LoVo (cell line): ENCODE data around the gene THSD7B.
"Not testable (repeated sequence)": the region's sequence is repeated elsewhere in the genome, so short reads cannot be mapped to it uniquely, and the experiment has no call there.

Source experiments
- DNase-seq: peaks from one replicate; pipeline ENCODE4 v3.0.0-alpha.2; 2016; ENCODE audit warnings: low spot score

Gene THSD7B

DNA sequence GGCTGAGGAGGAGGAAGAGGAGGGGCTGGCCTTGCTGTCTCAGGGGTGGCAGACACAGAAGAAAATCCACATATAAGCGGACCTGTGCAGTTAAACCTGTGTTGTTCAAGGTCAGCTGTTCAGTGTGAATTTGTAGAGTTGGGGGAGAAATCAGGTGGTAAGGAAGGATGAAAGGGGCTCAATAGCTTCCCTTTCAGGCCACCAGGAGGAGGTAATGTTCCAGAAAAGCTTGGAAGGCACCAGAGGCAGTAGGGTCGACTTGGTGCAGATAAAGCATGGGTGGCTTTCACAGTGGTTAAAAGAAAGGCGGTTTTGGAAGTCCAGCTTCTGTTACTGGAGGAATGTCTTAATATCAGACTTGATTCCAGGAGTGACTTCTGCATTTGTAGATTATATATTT is 167.4 kb downstream of the THSD7B start:
- no peak for DNase-seq

DNA sequence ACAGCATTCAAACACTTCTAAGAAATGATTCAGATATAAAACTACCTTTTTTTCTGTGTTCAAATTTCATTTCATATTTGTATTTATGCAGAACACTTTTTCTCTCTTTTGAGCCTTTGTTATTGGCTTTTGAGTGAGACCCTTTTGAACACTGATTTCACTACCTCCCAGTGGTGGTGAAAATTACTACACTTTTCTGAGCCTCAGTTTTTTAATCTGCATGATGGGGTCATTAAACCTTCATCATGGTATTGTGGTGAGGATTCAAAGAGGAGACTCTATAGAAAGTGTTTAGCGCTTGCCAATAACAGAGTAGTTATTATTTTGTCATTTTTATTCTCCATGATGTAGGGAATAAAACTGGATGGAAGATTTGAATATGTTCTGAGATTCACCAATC is 169.8 kb downstream of the THSD7B start:
- no peak for DNase-seq

DNA sequence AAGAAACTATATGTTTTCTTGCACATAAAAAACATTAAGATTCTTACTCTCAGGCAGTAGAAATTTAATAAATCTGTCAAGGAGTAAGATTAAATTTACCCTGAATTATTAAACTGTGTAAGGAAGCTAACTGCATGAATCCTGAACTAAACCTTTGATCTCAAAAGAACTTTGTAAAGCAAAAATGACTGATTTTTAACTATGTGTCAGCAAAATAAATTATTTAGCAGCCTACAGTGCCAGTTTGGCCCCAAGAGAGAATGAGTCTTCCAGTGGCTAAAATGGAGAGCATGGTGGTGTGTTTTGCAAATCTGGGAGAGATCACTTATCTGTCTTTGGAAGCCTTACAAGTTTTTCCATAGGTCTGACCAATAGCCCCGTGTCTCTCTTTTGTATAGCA is 190.7 kb downstream of the THSD7B start:
- no peak for DNase-seq

DNA sequence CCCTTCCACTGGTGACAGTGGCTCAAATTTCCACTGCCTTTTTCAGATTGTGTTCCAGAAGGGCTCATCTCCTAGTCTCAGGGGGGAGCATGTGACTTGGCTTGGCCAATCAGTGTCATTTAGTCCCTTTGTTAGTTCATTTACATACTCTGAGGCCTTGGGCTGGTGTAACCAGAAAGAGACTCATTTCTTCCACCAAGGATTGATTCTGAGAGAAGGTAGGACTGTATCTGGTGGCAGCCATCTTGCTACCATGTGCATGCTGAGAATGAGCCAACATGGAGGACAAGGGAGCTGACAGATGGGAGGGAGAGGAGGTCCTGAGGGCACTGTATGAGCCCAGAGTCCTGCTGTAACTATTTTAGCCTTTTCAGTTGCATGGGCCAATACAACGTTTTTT is 191.7 kb downstream of the THSD7B start:
- no peak for DNase-seq

DNA sequence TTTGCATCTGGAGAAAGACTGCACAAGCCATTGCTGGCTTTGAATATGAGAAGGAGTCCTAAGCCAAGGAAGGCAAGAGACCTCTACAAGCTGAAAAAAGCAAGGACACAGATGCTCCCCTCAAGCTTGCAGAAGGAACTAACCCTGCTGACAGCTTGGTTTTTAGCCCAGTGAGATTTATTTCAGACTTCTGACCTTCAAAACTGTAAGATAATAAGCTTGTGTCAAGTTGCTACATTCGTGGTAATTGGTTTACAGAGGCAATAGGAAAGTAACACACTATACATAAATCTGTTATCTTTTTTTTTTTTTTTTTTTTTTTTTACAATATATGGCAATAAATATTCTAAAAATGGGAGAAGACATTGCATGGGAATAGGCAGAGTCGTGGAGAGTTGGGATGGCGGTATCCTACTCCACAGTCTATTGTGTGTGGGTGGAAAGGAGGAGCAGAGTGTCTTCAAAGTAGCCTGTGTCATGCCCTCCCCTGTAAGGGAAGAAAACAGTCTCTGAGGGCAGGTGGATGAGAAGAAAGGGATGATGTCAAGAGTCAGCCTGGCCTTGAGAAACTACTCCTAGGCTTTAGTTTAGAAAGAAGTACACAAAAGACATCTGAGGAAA is 196.9 kb downstream of the THSD7B start:
- DNase-seq, result no peak

DNA sequence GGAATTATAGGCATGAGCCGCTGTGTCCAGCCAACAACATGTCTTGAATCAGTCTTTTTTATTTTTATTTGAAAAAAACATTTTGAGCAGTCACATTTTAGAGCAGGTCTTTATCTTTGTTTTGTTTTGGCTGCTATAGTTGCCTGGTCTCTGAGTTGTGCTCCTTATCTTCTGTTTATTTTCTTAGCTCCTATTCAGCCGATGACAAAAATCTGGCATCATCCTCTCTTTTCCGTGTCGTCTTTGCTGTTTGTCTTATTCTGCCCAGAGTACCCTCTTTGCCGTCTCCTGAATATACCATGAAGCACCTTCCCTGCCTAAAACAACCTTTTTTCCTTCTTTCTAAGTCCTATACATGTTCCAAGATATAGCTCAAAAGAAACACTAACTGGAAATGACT is 201.1 kb downstream of the THSD7B start:
- no peak for DNase-seq

DNA sequence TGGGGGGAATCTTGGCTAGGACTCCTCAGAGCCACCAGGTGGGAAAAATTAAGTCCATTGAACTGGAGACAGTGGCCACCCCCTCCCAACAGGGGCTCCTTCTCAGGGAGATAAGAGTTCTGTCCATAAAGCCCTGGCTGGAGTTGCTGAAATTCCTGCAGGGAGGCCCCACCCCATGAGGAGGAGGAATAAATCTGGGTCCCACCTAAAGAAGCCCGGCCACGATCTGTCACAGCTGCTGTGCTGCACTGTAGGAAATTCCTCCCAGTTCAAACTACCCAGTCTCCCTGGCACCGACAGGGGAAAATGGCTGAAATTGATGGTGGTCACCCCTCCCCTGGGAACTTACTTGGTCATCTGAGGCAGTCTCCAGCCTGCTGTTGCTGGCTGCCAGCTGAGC is 215.0 kb downstream of the THSD7B start:
- no peak for DNase-seq

DNA sequence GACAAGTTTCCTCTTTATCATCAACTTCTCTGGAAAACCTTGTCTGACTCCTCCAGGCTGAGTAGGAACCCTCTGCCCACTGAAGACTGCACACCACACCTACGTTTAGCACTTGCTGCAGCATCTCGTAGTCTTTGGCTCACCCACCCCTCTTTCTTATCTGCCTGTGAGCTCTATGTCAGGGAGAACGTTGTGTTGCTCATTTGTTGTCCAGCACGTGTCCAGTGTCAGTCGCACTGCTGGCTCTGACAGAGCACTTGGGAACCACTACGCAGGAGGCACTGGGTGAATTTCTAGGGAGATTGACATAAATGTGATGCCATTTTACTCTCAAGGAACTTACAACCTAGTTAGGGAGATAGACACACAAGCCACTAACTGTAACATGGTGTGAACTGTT is 216.3 kb downstream of the THSD7B start:
- DNase-seq, result not testable (repeated sequence)

DNA sequence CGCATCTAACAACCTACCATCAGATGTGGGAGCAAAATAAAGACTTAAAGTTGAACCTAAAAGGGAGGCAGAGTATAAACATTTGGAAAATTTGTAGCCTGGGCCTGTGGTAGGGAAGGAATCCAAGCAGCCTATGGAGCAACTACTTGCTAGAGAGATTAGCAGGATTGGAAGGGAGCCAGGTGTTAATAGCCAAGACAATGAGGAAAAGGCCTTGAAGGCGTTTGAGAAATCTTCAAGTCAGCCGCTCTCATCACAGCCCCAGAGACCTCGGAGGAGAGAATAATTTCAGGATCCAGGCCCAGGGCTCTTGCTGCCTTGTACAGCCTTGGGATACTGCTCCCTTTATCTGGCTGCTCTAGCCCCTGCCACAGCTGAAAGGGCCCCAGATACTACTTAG is 219.7 kb downstream of the THSD7B start:
- DNase-seq, result no peak

DNA sequence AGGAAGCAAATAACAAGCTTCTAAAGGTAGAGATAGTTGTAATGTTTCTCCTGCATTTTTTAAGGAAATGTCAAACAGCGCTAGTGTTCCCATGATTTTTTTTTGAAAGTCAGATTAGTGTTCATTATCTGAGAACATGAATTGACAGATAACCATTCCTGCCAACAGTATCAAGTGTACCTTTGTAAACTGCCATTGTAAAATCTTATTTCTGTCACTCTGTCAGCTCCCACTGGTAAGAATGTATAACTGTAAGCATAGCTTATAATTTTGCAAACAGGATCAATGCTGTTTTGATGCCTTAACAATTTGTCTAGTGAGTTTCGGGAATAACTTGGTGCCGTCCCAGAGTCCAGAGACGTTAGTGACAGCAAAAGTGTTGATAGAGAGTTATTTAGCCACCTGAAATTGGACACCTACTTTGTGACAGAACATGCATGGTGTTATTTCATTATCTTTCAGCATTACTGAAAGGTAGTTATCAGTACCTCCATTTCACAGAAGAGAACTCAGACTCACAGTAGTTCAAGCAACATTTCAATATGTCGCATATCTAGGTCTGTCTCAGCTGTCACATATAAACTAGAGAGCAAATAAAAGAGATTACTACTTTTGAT is 221.4 kb downstream of the THSD7B start:
- DNase-seq, result no peak

DNA sequence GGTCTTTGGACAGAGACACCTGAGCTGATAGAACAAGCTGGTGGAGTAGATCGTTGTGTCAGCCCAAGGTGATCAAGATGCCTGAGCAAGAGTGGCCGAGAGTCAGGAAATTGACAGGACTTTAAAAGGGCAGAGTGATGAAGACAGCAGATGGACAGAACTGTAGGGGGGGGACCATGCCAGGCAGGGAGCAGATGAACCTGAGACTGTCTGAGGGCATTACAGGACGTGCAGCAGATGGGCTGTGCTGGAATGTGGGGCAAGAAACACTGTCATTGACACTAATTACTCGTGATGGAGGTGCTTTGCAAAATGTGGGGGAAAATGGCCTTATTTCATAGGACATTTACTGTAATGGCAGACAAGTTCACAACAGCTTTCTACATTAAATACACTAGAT is 225.0 kb downstream of the THSD7B start:
- no peak for DNase-seq

DNA sequence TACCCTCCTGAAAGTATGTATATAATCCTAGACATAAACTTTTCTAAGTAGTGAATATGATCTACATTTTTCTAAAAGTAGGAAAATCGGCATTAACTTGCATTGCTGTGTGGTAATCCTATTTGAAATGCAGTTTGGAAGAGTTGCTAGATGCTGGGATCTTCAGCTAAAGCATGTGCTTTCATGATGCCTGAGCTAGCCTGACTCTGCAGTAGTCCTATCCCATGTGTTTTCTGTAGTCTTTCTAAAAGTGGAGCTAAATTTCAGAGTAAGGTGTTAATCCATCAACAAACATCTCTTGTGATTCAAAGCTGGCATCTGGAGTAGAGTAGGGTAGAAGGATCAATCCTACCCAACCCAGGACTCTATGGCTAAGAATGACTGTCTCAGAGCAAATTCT is 229.4 kb downstream of the THSD7B start:
- no peak for DNase-seq

DNA sequence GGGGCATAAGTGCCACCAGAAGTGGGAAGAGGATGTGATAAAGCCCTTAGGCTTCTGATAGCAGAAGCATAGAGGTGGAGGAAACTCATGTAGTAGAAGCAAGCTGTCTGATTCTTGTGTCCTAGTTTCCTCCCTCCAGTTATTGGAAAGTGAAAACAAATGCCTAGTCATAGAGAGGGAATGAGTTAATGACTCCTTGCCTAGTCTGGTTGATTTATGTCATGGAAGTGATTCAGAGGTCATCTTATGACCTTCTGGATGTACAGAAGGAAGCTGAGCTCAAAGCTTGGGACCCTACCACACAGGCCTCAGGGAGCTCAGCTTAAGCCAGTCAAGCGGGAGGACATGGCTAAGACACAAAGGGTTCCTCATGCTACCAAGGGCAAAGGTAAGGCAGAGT is 232.2 kb downstream of the THSD7B start:
- no peak for DNase-seq

DNA sequence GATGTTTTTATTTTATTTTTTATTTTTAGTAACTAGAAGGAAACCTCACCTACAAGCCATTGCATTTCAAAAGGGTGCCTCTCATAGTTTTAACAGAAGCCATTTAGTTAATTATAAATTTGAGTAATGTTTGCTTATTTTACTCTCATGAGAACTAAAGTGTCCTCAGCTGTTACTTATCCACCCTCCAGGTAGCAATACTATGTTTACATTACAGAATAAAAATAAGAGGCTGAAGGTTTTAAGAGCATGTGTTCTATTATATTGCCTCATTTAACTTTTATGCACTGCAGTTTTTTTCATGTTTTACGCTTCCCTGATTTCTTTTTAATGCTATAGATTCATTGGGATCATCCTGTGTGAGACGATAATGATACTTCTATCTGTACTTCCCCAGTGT is 235.5 kb downstream of the THSD7B start:
- no peak for DNase-seq

DNA sequence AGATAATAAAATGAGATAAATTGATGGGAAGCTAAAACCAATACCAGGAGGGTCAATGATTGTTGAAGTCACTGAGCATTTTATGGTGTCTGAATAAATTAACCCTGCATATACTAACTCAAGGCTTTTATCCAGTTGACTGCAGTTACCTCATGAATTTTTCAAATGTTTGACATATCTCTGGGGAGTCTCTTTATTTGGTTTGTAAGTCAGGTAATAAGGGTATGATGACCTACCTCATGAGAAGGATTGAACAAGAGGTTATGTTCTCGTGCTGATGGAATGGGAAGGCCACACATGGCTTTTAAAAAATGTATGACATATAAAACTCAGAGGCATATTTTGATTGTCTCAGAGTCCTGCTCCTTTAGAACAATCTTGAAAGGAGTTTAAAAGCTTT is 237.6 kb downstream of the THSD7B start:
- DNase-seq, result no peak

DNA sequence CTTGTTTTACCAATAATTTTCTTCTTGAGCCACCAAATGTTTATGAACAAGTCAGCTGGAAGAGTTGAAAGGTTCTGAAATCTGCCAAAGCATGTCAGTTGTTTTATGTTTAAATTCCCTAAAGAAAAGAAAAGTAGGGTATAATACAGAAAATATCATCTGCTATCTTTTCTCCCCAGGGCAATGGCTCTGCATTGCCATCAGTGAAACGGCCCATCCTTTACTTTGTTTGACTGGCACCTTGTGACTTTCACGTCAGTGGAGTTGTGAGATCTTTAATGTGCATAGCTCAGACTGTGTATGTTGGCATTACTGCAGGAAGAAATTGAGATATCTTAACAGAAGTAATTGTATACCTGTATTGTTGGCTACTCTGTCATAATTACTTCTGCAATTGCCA is 239.9 kb downstream of the THSD7B start:
- DNase-seq, result no peak

DNA sequence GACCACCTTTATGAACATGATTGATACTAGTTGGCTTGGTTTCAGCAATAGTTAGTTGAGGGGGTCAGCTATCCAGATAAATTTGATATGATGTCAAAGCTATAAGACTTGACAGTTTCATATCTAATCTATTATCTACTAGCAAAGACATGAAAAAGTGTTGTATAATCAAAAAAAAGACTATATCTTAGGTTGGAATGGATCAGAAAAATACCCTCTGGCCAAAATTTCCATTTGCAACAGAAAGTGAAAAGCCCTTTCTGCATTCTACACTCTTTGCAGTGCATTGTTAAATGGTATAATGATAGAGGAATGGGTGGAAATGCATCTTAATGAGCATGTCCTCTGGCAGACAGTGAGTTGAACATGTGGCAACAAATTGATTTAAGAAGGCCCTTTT is 242.6 kb downstream of the THSD7B start:
- no peak for DNase-seq

DNA sequence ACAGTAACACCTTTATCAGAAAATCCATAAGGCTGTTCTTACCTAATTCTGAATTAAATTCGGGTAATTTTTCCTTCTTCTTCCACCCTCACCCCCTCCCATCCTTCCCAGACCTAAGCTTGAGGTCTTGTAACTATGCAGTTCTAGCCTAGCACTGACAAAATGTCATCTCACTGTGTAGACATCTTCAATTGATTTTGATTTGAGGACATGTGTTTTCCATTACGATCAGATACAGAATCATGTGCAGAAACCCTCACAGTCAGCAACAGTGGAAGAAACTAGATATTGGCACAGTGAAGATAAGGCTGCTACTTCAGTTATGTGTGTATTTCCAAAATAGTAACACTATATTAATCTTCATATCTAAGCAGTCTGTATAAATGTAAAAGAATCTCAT is 244.6 kb downstream of the THSD7B start:
- no peak for DNase-seq

DNA sequence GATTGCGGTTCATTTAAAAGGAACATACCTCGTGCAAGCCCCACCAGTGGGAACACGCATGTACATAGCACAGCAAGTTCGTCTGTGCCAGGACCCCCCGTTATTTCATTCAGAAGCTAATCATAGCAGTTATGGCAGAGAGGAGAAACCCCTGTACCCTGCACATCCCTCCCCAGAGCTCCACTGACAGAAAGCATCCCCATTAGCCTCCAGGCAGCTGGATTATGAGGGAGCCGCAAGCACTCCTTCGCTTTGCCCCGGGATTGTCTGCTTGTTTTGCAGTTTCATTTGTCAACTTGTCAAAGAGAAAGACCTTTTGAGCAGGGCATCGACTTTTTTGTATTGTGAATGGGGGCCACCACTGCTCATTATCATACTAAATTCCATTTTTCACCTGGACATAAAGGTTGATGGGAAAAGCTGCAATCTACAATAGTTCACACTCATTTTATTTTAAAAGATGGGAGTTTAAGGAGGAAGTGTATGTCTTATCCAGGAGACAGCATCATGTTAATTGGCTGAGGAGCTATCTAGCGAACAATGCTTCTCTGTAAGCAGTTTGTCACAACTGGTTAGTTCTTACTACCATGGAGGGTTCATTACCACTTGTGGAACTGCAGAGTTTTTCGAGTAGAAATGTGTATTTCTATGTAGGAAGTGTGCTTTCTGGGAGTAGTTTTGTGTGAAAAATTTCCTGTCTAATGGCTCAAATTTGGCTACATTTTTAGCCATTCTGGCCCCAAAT is 255.3 kb downstream of the THSD7B start:
- DNase-seq, result no peak

DNA sequence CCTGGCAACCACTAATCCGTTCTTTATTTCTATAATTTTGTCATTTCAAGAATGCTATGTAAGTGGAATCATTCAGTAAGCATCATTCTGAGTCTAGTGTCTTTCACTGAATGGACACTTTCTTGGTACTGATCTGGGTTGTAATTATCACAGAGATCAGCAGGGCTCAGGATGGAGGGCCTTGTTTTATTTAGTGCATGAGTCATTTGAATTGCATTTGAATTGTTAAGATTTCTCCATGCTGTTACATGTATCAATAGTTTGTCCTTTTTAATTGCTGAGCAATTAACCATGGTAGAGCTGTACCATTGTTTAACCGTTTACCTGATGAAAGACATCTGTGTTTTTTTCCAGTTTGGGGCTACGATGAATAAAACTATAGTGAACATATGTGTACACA is 256.4 kb downstream of the THSD7B start:
- no peak for DNase-seq

DNA sequence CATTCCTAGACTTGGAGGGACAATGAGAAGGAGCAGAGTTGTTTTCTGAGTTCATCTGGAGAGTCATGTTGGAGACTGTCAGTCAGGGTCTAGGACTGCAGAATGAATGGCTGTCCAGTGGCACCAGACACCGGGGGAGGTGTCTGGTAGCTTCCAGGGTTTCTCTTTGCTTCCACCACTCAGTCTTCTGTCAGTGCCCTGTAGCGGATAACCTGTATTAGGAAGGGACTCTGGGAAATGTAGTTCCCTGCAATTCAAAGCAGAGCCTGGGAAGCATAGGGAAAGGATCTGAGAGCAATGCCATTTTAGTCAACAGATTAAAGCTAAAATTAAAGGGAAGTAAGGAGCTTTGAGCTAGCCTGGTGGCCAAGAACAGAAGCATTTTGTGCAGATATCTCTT is 257.9 kb downstream of the THSD7B start:
- DNase-seq, result no peak

DNA sequence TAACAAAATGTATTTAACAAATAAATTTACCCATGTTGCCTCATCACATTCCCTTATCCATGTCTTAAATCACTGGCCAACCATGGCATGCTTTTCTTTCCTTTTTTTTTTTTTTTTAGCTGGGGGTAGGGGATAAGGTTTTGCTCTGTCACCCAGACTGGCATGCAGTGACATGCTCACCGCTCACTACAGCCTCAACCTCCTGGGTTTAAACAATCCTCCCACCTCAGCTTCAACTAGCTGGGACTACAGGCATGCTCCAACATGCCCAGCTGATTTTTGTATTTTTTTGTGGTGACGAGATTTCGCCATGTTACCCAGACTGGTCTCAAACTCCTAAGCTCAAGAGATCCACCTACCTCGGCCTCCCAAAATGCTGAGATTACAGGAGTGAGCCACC is 266.4 kb downstream of the THSD7B start:
- DNase-seq, result no peak

DNA sequence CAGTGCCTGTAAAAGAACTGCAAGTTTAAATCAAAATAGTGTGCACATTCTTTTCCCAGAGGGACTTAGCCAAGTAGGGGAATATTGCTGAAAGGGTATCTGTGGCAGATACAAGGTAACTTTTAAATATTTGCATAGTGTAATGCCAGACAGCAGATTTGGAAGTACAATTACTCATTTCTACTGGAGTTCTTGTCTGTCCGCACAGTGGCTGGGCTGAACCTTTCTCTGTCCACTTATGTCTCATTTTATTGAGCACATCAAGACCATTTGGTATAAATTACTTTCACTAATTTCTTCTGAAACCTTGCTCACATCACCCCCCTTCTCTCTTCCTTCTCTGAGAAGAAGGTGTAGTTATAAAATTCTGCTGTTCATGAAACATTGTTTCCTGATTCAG is 271.3 kb downstream of the THSD7B start:
- no peak for DNase-seq
